ENCODE results near the gene RAD51B.

The RAD51B gene

GRCh38 chr14:68594737-68595380 is 775.3 kb downstream of the RAD51B start:
- DNase-seq (ENCODE audit: low read depth in 3 of 3): no peak

DNA sequence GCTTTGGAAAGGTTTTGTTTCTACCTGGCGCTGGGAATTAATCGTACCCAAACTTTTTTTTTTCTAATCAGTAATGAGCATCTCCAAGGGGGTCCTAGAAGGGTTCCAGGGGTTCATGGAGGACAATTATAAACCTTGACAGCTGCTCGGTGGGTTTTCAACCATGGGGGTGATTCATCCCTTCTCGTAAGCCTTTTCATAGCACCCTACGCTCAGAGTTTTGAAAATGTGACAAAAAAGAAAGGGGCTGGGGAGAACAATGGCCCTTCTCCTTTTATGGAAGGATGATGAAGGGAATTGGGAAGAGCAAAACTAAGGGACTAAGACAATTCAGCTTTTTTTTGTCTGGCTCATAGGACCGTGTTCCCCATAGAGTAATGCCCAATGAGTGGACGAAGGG is 776.6 kb downstream of the RAD51B start:
- no peak for DNase-seq (ENCODE audit: low read depth in 3 of 3)

DNA sequence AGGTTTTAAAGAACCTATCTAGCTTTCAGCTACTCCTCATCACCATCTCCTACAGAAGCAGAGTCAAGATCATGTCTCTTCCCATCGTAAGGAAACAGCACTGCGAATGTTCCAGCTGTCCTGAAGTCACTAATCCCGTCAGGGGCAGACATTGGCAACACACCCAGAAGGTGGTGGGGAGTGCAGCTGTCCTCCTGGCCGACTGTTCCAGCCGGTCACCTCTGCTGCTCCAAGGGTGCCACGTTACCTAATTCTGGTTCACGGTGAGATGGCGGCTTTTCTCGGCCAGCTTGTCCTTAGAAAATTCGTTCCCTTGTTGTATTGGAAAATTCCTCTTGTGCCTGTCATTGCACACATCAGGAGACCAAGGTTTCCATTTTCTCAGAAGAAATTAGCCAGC is 777.1 kb downstream of the RAD51B start:
- no peak for DNase-seq (ENCODE audit: low read depth in 3 of 3)

- no peak for DNase-seq (ENCODE audit: low read depth in 3 of 3)
Observed at GRCh38 chr14:68598089-68598488, 778.5 kb downstream of the RAD51B start.

DNA sequence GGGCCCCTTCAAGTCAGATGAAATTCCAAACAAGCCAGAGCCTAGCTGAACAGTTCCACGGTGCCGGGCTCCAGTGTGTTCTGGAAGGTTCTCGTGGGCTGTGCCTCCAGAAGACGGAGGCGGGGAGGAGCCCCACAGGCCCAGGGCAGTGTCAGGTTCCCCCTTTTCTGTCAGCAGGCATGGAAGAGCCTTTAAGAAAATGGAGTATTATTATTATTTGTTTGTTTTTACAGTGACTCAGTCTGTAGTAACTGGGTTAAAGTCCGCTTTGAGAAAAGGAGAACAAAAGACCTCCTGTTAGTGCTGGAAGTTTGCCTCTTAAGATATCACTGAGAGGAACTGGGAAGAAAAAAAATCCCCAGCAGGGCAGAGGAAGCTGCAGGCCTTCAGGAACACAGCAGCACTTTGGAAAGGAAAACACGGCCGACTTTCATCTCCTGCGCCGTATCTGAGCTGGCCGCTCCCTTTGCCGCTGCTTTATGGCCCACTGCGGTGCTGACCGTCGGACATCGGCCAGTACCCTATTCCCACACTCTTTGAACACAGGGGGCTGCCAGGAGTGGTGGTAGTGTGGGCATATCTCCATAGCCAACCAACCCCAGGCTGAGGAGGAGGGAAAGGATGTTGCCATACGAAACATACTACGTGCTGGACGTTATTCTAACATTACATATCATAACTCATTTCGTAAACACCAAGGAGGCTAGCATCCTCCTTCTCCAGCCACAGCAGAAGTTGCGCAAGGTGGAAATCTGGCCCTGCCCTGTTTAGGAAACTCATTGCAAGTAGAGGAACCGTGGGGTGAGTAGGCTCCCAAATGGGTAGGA is 779.3 kb downstream of the RAD51B start:
- DNase-seq (ENCODE audit: low read depth in 3 of 3): no peak

DNA sequence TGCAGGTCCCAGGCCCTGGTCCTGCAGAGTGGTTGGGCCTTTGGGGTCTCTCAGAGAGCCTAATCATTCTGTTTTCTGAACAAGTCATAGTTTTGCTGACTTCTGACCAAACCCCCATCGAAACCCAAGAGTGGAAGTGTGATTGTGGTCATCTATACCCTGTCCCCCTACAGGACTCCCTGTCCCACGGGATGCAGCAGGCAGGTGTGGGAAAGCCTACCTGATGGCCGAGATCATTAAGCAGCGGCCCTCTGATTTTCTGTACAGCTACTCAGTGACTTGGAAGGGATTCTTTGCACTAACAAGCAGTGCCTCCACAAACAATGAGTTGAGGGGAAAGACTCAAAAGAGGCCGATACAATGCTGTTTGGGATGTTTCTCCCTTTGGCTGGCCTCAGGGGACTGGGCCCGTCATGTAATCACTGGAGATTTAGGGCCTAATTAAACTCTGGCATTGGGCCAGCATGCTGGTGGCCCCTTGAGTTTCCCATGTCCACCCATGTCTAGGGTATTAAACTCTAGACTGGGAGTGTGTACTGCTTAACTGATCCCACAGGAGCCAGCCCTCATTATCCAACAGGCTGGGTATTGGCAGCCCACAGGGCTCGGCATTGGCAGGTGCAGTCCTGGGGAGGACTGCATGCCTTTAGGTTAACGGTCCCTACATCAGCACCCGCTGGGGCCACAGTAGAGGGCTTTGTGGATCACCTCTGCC is 780.5 kb downstream of the RAD51B start:
- DNase-seq (ENCODE audit: low read depth in 3 of 3): no peak

GRCh38 chr14:68602507-68602906 is 782.9 kb downstream of the RAD51B start:
- DNase-seq (ENCODE audit: low read depth in 3 of 3): no peak

GRCh38 chr14:68603533-68604360 is 784.2 kb downstream of the RAD51B start:
- DNase-seq (ENCODE audit: low read depth in 3 of 3): no peak

- no peak for DNase-seq (ENCODE audit: low read depth in 3 of 3)
Observed at GRCh38 chr14:68604361-68604730, 784.8 kb downstream of the RAD51B start.

DNA sequence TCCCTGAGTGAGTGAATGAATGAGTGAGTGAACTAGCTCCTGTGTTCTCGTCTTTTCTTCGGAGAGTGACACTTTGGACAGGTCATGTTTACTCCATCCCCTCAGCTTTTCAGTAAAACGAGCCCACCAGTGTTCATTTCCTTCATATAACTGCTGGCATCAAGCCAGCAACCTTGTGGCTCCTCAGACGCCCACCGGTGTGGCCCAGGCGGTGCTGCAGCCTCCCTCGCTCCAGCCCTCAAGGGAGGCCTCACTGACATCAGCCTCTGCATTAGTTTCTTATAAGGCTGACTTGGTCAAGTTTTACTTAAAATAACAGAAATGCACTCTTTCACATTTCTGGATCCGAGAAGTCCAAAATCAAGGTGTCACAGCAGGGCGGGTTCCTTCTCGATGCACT is 785.2 kb downstream of the RAD51B start:
- no peak for DNase-seq (ENCODE audit: low read depth in 3 of 3)

- no peak for DNase-seq (ENCODE audit: low read depth in 3 of 3)
Observed at GRCh38 chr14:68606176-68606575, 786.6 kb downstream of the RAD51B start.

GRCh38 chr14:68606644-68607043 is 787.1 kb downstream of the RAD51B start:
- no peak for DNase-seq (ENCODE audit: low read depth in 3 of 3)

- no peak for DNase-seq (ENCODE audit: low read depth in 3 of 3)
Observed at GRCh38 chr14:68607081-68607866, 787.7 kb downstream of the RAD51B start.

GRCh38 chr14:68607867-68608573 is 788.4 kb downstream of the RAD51B start:
- no peak for DNase-seq (ENCODE audit: low read depth in 3 of 3)

- DNase-seq (ENCODE audit: low read depth in 3 of 3): no peak
Observed at GRCh38 chr14:68608574-68608962, 789.0 kb downstream of the RAD51B start.

- DNase-seq (ENCODE audit: low read depth in 3 of 3): no peak
Observed at GRCh38 chr14:68609012-68609411, 789.4 kb downstream of the RAD51B start.

DNA sequence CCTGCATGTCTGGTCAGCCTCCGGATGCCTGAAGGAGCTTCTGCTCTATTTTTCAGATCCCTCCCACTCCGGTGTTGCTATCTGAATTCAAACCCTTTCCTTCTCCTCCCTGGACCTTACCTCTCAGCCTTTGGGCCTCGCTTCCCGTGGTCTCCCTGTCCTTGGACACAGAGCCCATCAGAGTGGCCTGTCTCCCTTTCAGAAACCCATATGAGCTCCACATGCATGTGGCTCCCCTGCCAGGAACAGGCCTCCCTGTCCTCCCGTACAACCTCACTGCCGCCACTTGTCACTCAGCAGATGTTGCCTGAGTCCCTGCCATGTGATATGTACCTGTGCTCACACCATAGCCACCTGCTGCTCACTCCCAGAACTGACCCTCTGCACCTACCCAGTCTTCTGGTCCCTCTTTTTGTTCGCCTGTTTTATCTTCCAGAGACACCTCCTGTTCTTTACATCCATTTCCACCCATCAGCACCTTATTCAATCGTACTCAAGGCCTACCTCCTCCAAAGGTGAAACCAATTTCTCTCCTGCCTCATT is 790.7 kb downstream of the RAD51B start:
- no peak for DNase-seq (ENCODE audit: low read depth in 3 of 3)

GRCh38 chr14:68611599-68611998 is 792.0 kb downstream of the RAD51B start:
- no peak for DNase-seq (ENCODE audit: low read depth in 3 of 3)

DNA sequence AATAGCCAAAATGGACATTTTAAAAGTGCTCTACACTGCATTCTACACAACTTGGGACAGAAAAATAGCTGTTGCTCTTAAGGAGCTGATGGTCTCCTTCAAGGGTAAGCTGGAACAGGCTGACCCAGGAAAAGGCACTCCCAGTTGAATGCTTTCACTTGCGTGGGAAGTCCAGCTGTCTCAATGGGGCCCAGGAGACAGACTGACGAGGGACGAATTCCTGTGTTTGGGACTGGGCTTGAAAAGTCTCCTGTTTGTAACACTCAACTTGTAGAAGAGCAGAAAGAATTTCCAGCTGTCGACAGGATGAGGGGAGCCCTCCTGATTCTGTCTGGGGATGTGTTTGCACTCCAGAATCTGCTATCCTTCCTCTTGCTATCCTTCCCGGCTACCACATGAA is 792.5 kb downstream of the RAD51B start:
- DNase-seq (ENCODE audit: low read depth in 3 of 3): no peak

GRCh38 chr14:68616221-68616902 is 796.8 kb downstream of the RAD51B start:
- DNase-seq (ENCODE audit: low read depth in 3 of 3): no peak
